KMS-11 (cell line): ENCODE data around the gene ZDHHC19.
"Not testable (repeated sequence)": the region's sequence is repeated elsewhere in the genome, so short reads cannot be mapped to it uniquely, and the experiment has no call there.

Experiments used
- H2AFZ ChIP-seq: fragments of 200-600 bp; sonication (generic); 2 replicates; pipeline ENCODE4 v1.6.1; 2016; ENCODE audit warnings: antibody characterized with exemption, mixed run types, low read depth
- H3K27ac ChIP-seq: fragments of 200-600 bp; sonication (generic); 2 replicates; pipeline ENCODE4 v1.6.1; 2016; ENCODE audit warnings: mild to moderate bottlenecking, mixed run types
- H3K27me3 ChIP-seq: fragments of 200-600 bp; sonication (generic); 2 replicates; pipeline ENCODE4 v1.6.1; 2017; ENCODE audit warnings: mild to moderate bottlenecking, low read depth, mixed run types, moderate library complexity; ENCODE audit not compliant: insufficient read depth
- H3K36me3 ChIP-seq: fragments of 200-600 bp; sonication (generic); 2 replicates; pipeline ENCODE4 v1.6.1; 2017; ENCODE audit warnings: mild to moderate bottlenecking, mixed run types; ENCODE audit not compliant: insufficient read depth
- H3K4me1 ChIP-seq: fragments of 200-600 bp; sonication (generic); 2 replicates; pipeline ENCODE4 v1.6.1; 2016; ENCODE audit warnings: mild to moderate bottlenecking, low read depth, mixed run types; ENCODE audit not compliant: poor library complexity, severe bottlenecking
- H3K4me2 ChIP-seq: fragments of 200-600 bp; sonication (generic); 2 replicates; pipeline ENCODE4 v1.7.0; 2016; ENCODE audit warnings: mild to moderate bottlenecking, mixed run types
- H3K4me3 ChIP-seq: fragments of 200-600 bp; sonication (generic); IDR thresholded peaks from 2 replicates; pipeline ENCODE4 v1.6.1; 2017; ENCODE audit warnings: low read depth, low read length, mixed read lengths; ENCODE audit not compliant: insufficient read depth
- H3K79me2 ChIP-seq: fragments of 200-600 bp; sonication (generic); 2 replicates; pipeline ENCODE4 v1.6.1; 2016; ENCODE audit warnings: low read depth, mixed run types; ENCODE audit not compliant: insufficient read depth
- H3K9ac ChIP-seq: fragments of 200-600 bp; sonication (generic); 2 replicates; pipeline ENCODE4 v1.6.1; 2016; ENCODE audit warnings: mild to moderate bottlenecking, mixed run types
- H4K20me1 ChIP-seq: fragments of 200-600 bp; sonication (generic); 2 replicates; pipeline ENCODE4 v1.6.1; 2016; ENCODE audit warnings: mild to moderate bottlenecking, mixed run types; ENCODE audit not compliant: insufficient read depth
- CTCF ChIP-seq: fragments of 200-600 bp; sonication (generic); conservative IDR thresholded peaks from 2 replicates; pipeline ENCODE4 v1.6.1; 2017; ENCODE audit warnings: low read depth, mild to moderate bottlenecking, antibody characterized with exemption, low read length, moderate library complexity, mixed read lengths

Gene ZDHHC19

GRCh38 chr3:196251918-196252317, 40.7 kb upstream of the ZDHHC19 start:
- no peak overlapping the region for H3K9ac ChIP-seq
- H2AFZ ChIP-seq: no peak overlapping the region
- H3K4me2 ChIP-seq: no peak overlapping the region
- H3K27me3 ChIP-seq: no peaks in the 10 kb centered on the region
- no peaks in the 10 kb centered on the region for H3K36me3 ChIP-seq
- no peak overlapping the region for H3K27ac ChIP-seq
- H3K4me3 ChIP-seq: no peak overlapping the region
- no peaks in the 10 kb centered on the region for H3K4me1 ChIP-seq
- no peaks in the 10 kb centered on the region for H4K20me1 ChIP-seq
- no peaks in the 10 kb centered on the region for H3K79me2 ChIP-seq
- no peak for TF ChIP-seq CTCF

- Histone ChIP-seq H3K4me3 (no peak overlapping the region), H3K9ac (no peak overlapping the region), H3K27ac (no peak overlapping the region), H2AFZ (no peak overlapping the region), H3K79me2 (no peaks in the 10 kb centered on the region), H4K20me1 (no peaks in the 10 kb centered on the region), H3K36me3 (no peaks in the 10 kb centered on the region), H3K27me3 (no peaks in the 10 kb centered on the region), H3K4me2 (no peak overlapping the region), H3K4me1 (no peaks in the 10 kb centered on the region)
- no peak for TF ChIP-seq CTCF
Observed at GRCh38 chr3:196246612-196247308, 35.6 kb upstream of the ZDHHC19 start.

GRCh38 chr3:196244166-196244565, 33.0 kb upstream of the ZDHHC19 start:
- H3K36me3 ChIP-seq, H3K4me2 ChIP-seq, H3K4me1 ChIP-seq: not testable (repeated sequence)

GRCh38 chr3:196241704-196242103, 30.5 kb upstream of the ZDHHC19 start:
- Histone ChIP-seq H3K4me1 (no peaks in the 10 kb centered on the region), H3K79me2 (no peaks in the 10 kb centered on the region), H3K4me3 (no peak overlapping the region), H2AFZ (no peak overlapping the region), H3K36me3 (no peaks in the 10 kb centered on the region), H3K9ac (no peak overlapping the region), H3K27me3 (no peaks in the 10 kb centered on the region), H4K20me1 (no peaks in the 10 kb centered on the region), H3K4me2 (no peak overlapping the region), H3K27ac (no peak overlapping the region)
- TF ChIP-seq CTCF: no peak

More at GRCh38 chr3:196244166-196244565, 33.0 kb upstream of the ZDHHC19 start:
- not testable (repeated sequence) for H3K27me3 ChIP-seq, H3K4me3 ChIP-seq, H3K79me2 ChIP-seq, H3K9ac ChIP-seq, H4K20me1 ChIP-seq, H3K27ac ChIP-seq, H2AFZ ChIP-seq

- Histone ChIP-seq H3K4me2 (no peak overlapping the region), H3K27me3 (no peaks in the 10 kb centered on the region), H3K36me3 (no peaks in the 10 kb centered on the region), H3K27ac (no peak overlapping the region), H3K4me3 (no peak overlapping the region), H3K79me2 (no peaks in the 10 kb centered on the region), H3K9ac (no peak overlapping the region), H3K4me1 (no peaks in the 10 kb centered on the region), H4K20me1 (no peaks in the 10 kb centered on the region), H2AFZ (no peak overlapping the region)
- TF ChIP-seq CTCF: no peak
Observed at GRCh38 chr3:196240424-196240823, 29.2 kb upstream of the ZDHHC19 start.
